Endodermal cell (in vitro differentiated cells): ENCODE data around the gene ST3GAL4. TPM values are rescaled to one million over a fixed set of nuclear protein-coding genes. Genes with fewer than 3 reads are reported as not detected.

Source experiments
- DNase-seq: peaks from one replicate; pipeline ENCODE4 v3.0.0-alpha.2; 2017
- H3K27ac ChIP-seq: 2 replicates; pipeline ENCODE4 v1.5.1; 2013; ENCODE audit warnings: mild to moderate bottlenecking, low read depth, low read length, moderate library complexity
- H3K27me3 ChIP-seq: 2 replicates; pipeline ENCODE4 v1.6.1; 2013; ENCODE audit warnings: mild to moderate bottlenecking, low read length, moderate library complexity; ENCODE audit not compliant: insufficient read depth, control insufficient read depth, poor library complexity, severe bottlenecking
- H3K36me3 ChIP-seq: 2 replicates; pipeline ENCODE4 v1.7.0; 2013; ENCODE audit warnings: mild to moderate bottlenecking, low read length, moderate library complexity; ENCODE audit not compliant: control insufficient read depth, insufficient read depth
- H3K4me1 ChIP-seq: one replicate; pipeline ENCODE4 v1.7.0; 2013; ENCODE audit warnings: low read length; ENCODE audit not compliant: control insufficient read depth, insufficient read depth
- H3K4me3 ChIP-seq: 2 replicates; pipeline ENCODE4 v1.5.1; 2013; ENCODE audit warnings: mild to moderate bottlenecking, low read length, moderate library complexity
- H3K9ac ChIP-seq: 2 replicates; pipeline ENCODE4 v1.6.1; 2013; ENCODE audit warnings: mild to moderate bottlenecking, low read length, moderate library complexity; ENCODE audit not compliant: poor library complexity, severe bottlenecking; ENCODE audit errors: extremely low read depth
- H3K9me3 ChIP-seq: 2 replicates; pipeline ENCODE4 v1.6.1; 2013; ENCODE audit warnings: mild to moderate bottlenecking, low read length, moderate library complexity; ENCODE audit not compliant: control insufficient read depth
- H3K27ac Mint-ChIP-seq: 2 replicates; pipeline ENCODE4 v1.8.0; 2020; ENCODE audit warnings: mixed read lengths
- H3K27me3 Mint-ChIP-seq: 2 replicates; pipeline ENCODE4 v1.8.0; 2021; ENCODE audit warnings: mild to moderate bottlenecking, mixed read lengths; ENCODE audit not compliant: insufficient read depth
- H3K36me3 Mint-ChIP-seq: 2 replicates; pipeline ENCODE4 v1.8.0; 2020; ENCODE audit warnings: low read depth, mixed read lengths
- H3K4me1 Mint-ChIP-seq: 2 replicates; pipeline ENCODE4 v1.8.0; 2020; ENCODE audit warnings: mixed read lengths
- H3K4me3 Mint-ChIP-seq: 2 replicates; pipeline ENCODE4 v1.8.0; 2020; ENCODE audit warnings: mild to moderate bottlenecking, moderate library complexity, mixed read lengths
- H3K9me3 Mint-ChIP-seq: 2 replicates; pipeline ENCODE4 v1.8.0; 2020; ENCODE audit warnings: mild to moderate bottlenecking, mixed read lengths
- CTCF ChIP-seq: fragments of 200-600 bp; sonication (generic); conservative IDR thresholded peaks from 2 replicates; pipeline ENCODE4 v1.5.0; 2021; ENCODE audit warnings: antibody characterized with exemption, mild to moderate bottlenecking
- WGBS, 2 experiments: methylation state at CpG; one replicate each; pipeline versions ENCODE4 v1.1.5 to v1.1.7; 2013; ENCODE audit warnings: missing lambda C conversion rate in 2 of 2, mixed read lengths in 1 of 2; ENCODE audit not compliant: insufficient coverage in 1 of 2, insufficient read length in 1 of 2; 5-methylcytosine and 5-hydroxymethylcytosine counted together
- total RNA-seq, 2 donors: library from RNA; stranded (reverse); fragmentation: NEBNext Ultra II Directional in 1 of 2; extraction: Animal tissue kit (Norgen Biotek cat#: 25700) in 1 of 2; gene quantifications; 2 replicates in 1 of 2; 3 replicates in 1 of 2; pipeline ENCODE4 v1.2.1, GENCODE V29; 2021

The ST3GAL4 gene
- total RNA-seq, 2 donors from 2014 or later, result 16.5 to 21.5 TPM

GRCh38 chr11:126452241-126453101 is 97.0 kb downstream of the ST3GAL4 start:
- H3K4me3 Mint-ChIP-seq, result no peak overlapping the region
- no peak overlapping the region for H3K4me3 ChIP-seq
- no peak for DNase-seq
- H3K36me3 Mint-ChIP-seq, result no peaks in the 10 kb centered on the region
- H3K4me1 ChIP-seq, result peaks cover 8% of the 10 kb centered on the region
- H3K9me3 ChIP-seq, result no peaks in the 10 kb centered on the region
- 88 to 94% methylated on average over 12 to 24 of the region's 24 CpGs for WGBS, 2 experiments
- H3K9me3 Mint-ChIP-seq, result peaks cover 13% of the 10 kb centered on the region
- no peaks in the 10 kb centered on the region for H3K36me3 ChIP-seq
- no peaks in the 10 kb centered on the region for H3K27me3 Mint-ChIP-seq
- H3K27ac Mint-ChIP-seq, result no peak overlapping the region
- H3K4me1 Mint-ChIP-seq, result peaks cover 11% of the 10 kb centered on the region
- H3K9ac ChIP-seq, result no peak overlapping the region
- no peak for TF ChIP-seq CTCF
- peak overlapping the region; percentile 32 for H3K27ac ChIP-seq
- no peaks in the 10 kb centered on the region for H3K27me3 ChIP-seq

- DNase-seq, result no peak
- no peaks in the 10 kb centered on the region for H3K27me3 Mint-ChIP-seq
- TF ChIP-seq CTCF, result no peak
- peaks cover 11% of the 10 kb centered on the region for H3K4me1 Mint-ChIP-seq
- Histone ChIP-seq H3K4me3 (no peak overlapping the region), H3K36me3 (no peaks in the 10 kb centered on the region), H3K9ac (no peak overlapping the region), H3K9me3 (no peaks in the 10 kb centered on the region), H3K27ac (no peak overlapping the region), H3K4me1 (peaks cover 8% of the 10 kb centered on the region), H3K27me3 (peaks cover 8% of the 10 kb centered on the region)
- no peak overlapping the region for H3K4me3 Mint-ChIP-seq
- 93 to 96% methylated on average over 12 to 15 of the region's 15 CpGs for WGBS, 2 experiments
- H3K27ac Mint-ChIP-seq, result no peak overlapping the region
- H3K9me3 Mint-ChIP-seq, result peaks cover 4% of the 10 kb centered on the region
- no peaks in the 10 kb centered on the region for H3K36me3 Mint-ChIP-seq
Observed at GRCh38 chr11:126456089-126456488, 100.6 kb downstream of the ST3GAL4 start.

- H3K27me3 ChIP-seq, result peaks cover 8% of the 10 kb centered on the region
- Mint-ChIP-seq H3K4me1 (peaks cover 11% of the 10 kb centered on the region), H3K36me3 (no peaks in the 10 kb centered on the region), H3K9me3 (no peaks in the 10 kb centered on the region), H3K27ac (no peak overlapping the region), H3K27me3 (peaks cover under 1% of the 10 kb centered on the region), H3K4me3 (no peak overlapping the region)
- H3K9me3 ChIP-seq, result no peaks in the 10 kb centered on the region
- DNase-seq, result no peak
- H3K4me3 ChIP-seq, result no peak overlapping the region
- no peak for TF ChIP-seq CTCF
- 86 to 92% methylated on average over 12 to 20 of the region's 20 CpGs for WGBS, 2 experiments
- no peak overlapping the region for H3K9ac ChIP-seq
- H3K4me1 ChIP-seq, result peaks cover 8% of the 10 kb centered on the region
- H3K36me3 ChIP-seq, result no peaks in the 10 kb centered on the region
- H3K27ac ChIP-seq, result no peak overlapping the region
Observed at GRCh38 chr11:126456783-126457542, 101.5 kb downstream of the ST3GAL4 start.
